ENCODE results near the gene CFAP54.

CFAP54 gene

GRCh38 chr12:96902076-96902475 is 412.7 kb downstream of the CFAP54 start:
- TF ChIP-seq CTCF (IDR thresholded peaks at IDR 0.05; ENCODE audit: low read depth, low read length), result peak; percentile 22
- no peak for TF ChIP-seq MAX (IDR thresholded peaks at IDR 0.05; ENCODE audit: low read depth, low read length)
- peak; percentile 48 for DNase-seq (ENCODE audit: low read depth)
- H3K4me3 ChIP-seq (ENCODE audit: low read depth, low read length), result no peak overlapping the region

- TF ChIP-seq CTCF (IDR thresholded peaks at IDR 0.05; ENCODE audit: low read depth, low read length), result no peak
- TF ChIP-seq MYC (IDR thresholded peaks at IDR 0.05; ENCODE audit: low read depth, low read length), result no peak
- TF ChIP-seq MAX (IDR thresholded peaks at IDR 0.05; ENCODE audit: low read depth, low read length), result no peak
- TF ChIP-seq POLR2A (IDR thresholded peaks at IDR 0.05; ENCODE audit: extremely low read depth, insufficient read length), result no peak
- H3K4me3 ChIP-seq (ENCODE audit: low read depth, low read length), result peak overlapping the region; percentile 68
- DNase-seq (ENCODE audit: low read depth), result no peak
Measured at GRCh38 chr12:96906498-96906848, 417.1 kb downstream of the CFAP54 start.

GRCh38 chr12:96906849-96907670 is 417.7 kb downstream of the CFAP54 start, which contains the start of gene NEDD1:
NEDD1 (plus strand) TSS chr12:96907257; CDS start chr12:96909760, 2,503 bp downstream.
- peak; percentile 94 for DNase-seq (ENCODE audit: low read depth)
- peak; percentile 77 for TF ChIP-seq POLR2A (IDR thresholded peaks at IDR 0.05; ENCODE audit: extremely low read depth, insufficient read length)
- TF ChIP-seq MAX (IDR thresholded peaks at IDR 0.05; ENCODE audit: low read depth, low read length), result no peak
- peak; percentile 40; the same call in 1 of the 2 replicates for TF ChIP-seq MYC (IDR thresholded peaks at IDR 0.05; ENCODE audit: low read depth, low read length)
- TF ChIP-seq CTCF (IDR thresholded peaks at IDR 0.05; ENCODE audit: low read depth, low read length), result no peak
- H3K4me3 ChIP-seq (ENCODE audit: low read depth, low read length), result peak within 1 kb of the TSS; percentile 68

GRCh38 chr12:96907671-96908422 is 418.5 kb downstream of the CFAP54 start:
- H3K4me3 ChIP-seq (ENCODE audit: low read depth, low read length), result peak overlapping the region; percentile 68
- TF ChIP-seq MAX (IDR thresholded peaks at IDR 0.05; ENCODE audit: low read depth, low read length) (peak; percentile 68), MYC (IDR thresholded peaks at IDR 0.05; ENCODE audit: low read depth, low read length) (peak; percentile 55; the same call in 1 of the 2 replicates), CTCF (IDR thresholded peaks at IDR 0.05; ENCODE audit: low read depth, low read length) (no peak), POLR2A (IDR thresholded peaks at IDR 0.05; ENCODE audit: extremely low read depth, insufficient read length) (no peak)
- peak; percentile 70 for DNase-seq (ENCODE audit: low read depth)

- peak overlapping the region; percentile 68 for H3K4me3 ChIP-seq (ENCODE audit: low read depth, low read length)
- TF ChIP-seq CTCF (IDR thresholded peaks at IDR 0.05; ENCODE audit: low read depth, low read length), result no peak
- TF ChIP-seq MYC (IDR thresholded peaks at IDR 0.05; ENCODE audit: low read depth, low read length), result no peak
- no peak for TF ChIP-seq MAX (IDR thresholded peaks at IDR 0.05; ENCODE audit: low read depth, low read length)
- TF ChIP-seq POLR2A (IDR thresholded peaks at IDR 0.05; ENCODE audit: extremely low read depth, insufficient read length), result no peak
- DNase-seq (ENCODE audit: low read depth), result peak; percentile 27
Measured at GRCh38 chr12:96908423-96908675, 419.0 kb downstream of the CFAP54 start.
